Activated naive CD4-positive, alpha-beta T cell treated with anti-CD3 and anti-CD28 coated beads, Interleukin-2, amount 50 U/mL, for 16 hours (primary cell): ENCODE results near the gene GRIN2C.

Experiments used
- DNase-seq: peaks from one replicate; pipeline ENCODE4 v3.0.0-alpha.2; 2020

GRIN2C gene

GRCh38 chr17:74863420-74864296, 4.0 kb upstream of the GRIN2C start:
- DNase-seq: no peak

- no peak for DNase-seq
Observed at GRCh38 chr17:74862919-74863318, 3.2 kb upstream of the GRIN2C start.

DNA sequence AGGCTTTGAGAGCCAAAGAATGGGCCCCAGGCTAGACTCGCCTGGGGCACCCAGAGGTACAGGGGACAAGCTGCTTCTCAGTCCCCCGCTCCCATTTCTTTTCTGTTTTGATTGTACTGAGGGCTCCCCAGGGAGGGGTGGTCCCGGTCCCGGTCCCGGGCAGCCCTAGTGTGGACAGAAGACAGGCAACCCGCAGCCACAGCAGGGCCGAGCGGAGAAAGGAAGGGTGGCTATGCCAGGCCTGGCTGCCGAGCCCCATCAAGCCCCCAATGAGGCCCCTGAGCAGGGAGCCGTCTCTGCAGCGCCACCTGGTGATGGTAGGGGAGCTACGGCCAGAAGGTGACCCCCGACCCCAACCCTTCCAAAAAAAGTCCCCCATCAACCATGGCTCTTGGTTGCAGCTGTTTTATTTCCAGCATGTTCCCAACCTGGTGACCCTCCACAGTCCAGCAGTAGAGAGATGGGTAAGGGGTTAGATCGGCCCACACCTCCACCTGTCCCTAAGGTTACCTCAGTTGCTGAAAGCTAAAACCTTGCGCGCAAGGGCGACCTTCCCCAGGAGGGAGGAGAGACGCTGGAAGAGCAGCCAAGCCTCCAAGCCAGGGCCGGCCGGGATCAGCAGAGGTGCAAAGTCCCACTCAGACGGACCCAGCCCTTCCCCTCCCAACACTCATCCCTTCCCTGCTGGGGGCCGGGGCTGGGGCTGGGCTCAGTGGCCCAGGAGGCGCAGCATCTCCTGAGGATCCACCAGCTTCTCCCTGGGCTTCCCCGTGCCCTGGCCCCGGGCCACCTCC, 2.6 kb upstream of the GRIN2C start:
- DNase-seq: peak; percentile 78

- DNase-seq: no peak
Observed at GRCh38 chr17:74861662-74862107, 2.0 kb upstream of the GRIN2C start.

- no peak for DNase-seq
Observed at GRCh38 chr17:74860872-74861661, 1.4 kb upstream of the GRIN2C start.

DNA sequence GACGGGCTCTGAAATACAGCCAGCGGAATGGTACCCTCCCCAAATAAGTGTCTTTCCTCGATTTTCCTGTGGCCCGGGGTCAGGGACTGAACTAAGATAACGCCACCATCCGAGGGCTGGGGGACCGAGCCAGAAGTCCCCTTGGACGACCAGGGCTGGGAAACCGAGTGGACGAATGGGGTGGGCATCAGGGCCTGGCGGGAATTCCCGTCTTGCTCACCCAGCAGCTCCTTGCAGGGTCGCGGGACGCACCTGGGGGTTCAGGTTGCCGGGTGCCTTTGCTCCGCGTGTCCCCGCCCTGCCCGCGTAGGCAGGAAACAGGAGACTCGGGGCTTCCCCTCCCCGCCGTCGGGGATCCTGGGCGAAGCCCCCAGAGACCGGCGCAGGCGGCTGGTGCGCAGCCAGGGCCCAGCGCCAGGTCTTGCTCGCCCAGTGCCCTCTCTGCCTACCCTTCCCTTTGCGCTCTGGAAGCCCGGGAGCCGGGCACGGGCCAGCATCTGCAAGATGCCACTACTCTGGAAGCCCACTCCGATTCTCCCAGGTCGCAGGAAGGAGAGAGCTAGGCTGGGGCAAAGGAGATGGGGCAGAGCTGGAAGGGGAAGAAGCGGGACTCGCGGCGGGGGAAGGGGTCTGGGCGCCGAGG, 665 bp upstream of the GRIN2C start:
- peak; percentile 36 for DNase-seq

GRCh38 chr17:74858672-74859458, 820 bp downstream of the GRIN2C start:
- DNase-seq: no peak

- DNase-seq: no peak
Observed at GRCh38 chr17:74857191-74857590, 2.5 kb downstream of the GRIN2C start.

DNA sequence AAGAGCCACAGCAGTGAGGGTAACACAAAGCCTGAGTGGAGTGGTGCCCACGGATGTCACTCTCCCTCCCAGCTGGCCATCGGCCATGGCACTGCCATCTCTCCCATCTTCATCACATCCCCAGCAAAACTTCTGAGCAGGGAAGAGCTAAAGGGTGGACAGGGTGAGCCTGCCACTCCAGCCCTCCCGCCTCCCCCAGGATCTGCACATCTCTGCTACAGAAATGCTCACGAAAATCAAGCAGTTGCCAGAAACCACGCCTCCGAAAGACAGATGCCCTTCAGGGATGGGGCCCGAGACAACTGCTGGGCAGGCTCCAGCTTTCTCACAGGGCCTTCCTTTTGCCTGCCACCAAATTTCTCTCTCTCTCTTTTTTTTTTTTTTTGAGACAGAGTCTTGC, 3.6 kb downstream of the GRIN2C start:
- no peak for DNase-seq

- no peak for DNase-seq
Observed at GRCh38 chr17:74855323-74855722, 4.4 kb downstream of the GRIN2C start.

- no peak for DNase-seq
Observed at GRCh38 chr17:74854792-74855191, 4.9 kb downstream of the GRIN2C start.

DNA sequence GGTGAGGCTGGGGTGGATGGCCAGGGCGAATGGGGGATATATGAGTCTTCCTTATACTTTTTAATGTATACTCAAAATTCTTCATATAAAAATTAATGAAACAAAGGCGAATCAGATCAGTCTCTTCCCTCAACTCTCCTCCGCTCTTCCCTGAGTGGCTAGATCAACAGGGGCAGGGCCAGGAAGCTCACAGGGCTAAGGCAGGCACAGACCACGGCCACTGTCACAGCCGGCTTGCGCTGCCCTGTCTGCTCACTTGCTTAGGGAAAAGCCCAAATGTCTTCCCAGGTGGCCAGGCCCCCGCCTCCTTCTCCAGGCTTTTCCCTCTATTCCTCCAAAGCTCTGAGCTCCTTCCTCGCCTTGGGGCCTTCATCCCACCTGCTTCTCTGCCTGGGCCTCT, 6.0 kb downstream of the GRIN2C start:
- DNase-seq: no peak

DNA sequence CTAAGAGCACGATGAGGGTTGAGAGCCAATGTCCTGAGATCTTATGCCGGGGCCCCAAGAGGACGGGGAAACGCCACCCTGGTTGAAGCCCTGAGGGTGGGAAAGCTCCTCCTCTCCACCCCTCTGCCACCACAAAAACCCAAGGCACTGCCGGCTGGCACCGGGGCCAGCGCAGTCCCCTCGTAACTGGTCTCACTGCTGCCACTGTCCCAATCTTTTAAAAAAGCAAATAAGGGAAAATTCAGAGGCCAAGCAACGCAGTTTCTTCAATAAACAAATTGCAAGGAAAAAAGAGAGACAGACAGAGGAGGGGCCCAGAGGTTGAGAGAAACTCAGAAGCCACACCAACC, 6.7 kb downstream of the GRIN2C start:
- DNase-seq: no peak

DNA sequence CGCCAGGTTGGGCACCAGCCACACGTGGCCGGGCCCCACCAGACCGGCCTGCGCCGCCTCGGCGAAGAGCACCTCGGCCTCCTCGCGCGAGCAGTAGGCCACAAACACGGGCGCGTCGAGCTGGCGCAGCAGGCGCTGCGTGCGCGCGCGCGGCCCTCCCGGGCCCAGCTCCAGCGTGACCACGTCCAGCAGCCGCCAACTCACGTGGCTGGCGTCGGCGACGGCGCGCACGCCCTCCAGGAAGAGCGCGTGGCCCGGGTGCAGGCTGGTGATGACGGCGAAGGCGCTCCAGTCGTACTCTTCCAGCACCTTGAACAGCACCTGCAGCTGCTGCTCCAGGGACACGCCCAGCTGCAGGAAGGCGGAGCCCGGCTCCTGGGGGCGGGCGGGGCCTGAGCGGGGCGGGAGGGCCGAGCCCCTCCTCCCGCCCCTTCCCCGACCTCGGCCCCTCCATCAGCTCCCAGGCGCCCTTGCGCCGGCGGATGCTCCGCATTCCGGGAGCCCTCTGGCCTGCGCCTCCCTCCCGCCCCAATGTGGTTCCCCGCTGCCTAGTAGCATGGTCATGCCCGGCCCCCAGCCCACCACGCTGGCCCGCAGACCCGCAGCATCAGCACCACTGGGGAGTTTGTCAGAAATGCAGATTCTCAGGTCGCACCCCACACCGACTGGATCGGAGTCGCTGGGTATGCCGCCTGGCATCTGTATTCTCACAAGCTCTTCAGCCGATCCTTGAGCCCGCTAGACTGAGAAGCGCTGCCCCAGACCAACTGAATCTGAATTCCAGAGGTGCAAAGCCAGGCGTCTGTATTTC, 7.2 kb downstream of the GRIN2C start:
- DNase-seq: peak; percentile 71

- no peak for DNase-seq
Observed at GRCh38 chr17:74851612-74852236, 8.0 kb downstream of the GRIN2C start.

DNA sequence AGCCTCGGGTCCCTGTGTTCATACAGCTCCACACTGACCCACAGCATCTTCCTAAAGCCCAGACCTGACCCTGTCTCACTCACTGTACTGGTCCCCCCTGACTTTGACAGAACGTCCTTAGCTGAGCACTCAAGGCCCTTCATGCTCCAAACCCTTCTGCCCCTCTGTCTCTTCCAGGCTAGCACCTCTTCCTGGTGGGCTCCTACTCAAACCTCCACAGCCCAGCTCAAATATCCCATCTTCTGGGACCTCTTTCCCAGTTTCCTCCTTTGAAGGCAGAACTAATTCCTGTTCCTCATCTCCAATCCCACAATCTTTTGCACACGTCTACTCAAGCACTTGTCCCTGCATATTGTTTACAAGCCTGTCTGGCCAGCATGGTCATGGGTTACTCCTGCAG, 8.8 kb downstream of the GRIN2C start:
- DNase-seq: no peak

DNA sequence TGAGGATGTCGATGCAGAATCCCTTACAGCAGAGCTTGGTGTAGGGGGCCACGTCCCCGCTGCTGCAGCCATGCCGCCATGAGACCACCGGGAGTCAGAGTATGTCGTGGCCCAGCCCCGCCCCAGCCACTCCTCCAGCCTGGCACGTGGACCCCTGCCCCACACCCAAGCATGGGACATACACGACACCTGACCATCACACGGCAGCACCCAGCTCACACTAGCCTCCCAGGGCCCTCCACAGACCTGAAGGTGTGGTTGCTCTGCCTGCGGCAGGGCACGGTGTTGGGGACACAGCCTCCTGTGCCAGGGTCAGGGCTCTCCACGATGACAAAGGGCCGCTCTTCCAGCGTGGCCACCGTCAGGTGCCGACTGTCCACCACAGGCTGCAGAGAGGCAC, 9.4 kb downstream of the GRIN2C start:
- DNase-seq: no peak

GRCh38 chr17:74848656-74849399, 10.9 kb downstream of the GRIN2C start:
- no peak for DNase-seq

- DNase-seq: no peak
Observed at GRCh38 chr17:74846621-74847020, 13.1 kb downstream of the GRIN2C start.

GRCh38 chr17:74843352-74843627, 16.4 kb downstream of the GRIN2C start:
- no peak for DNase-seq
